ENCODE measurements around the gene SPEG.

DNA sequence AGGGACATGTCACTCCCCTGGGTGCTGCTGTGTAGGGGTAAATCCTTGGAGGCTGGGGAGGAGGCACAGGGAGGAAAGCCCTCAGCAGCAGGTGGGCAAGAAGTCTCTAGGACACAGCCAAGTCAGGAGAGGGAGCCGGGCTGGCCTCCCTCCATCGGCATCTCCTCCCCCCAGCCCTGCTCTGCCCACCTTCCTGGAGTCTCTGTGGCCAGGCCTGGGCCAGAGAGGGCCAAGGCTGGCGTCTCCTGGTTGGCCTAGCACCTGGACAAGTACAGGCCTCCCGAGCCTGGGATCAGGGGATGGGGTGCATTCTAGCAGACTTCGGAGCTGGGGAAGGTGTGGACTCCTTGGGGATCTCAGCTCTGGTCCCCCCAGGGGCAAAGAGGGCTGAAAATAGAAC lies 1.8 kb downstream of the SPEG start:
- TF ChIP-seq, protein P1, sequence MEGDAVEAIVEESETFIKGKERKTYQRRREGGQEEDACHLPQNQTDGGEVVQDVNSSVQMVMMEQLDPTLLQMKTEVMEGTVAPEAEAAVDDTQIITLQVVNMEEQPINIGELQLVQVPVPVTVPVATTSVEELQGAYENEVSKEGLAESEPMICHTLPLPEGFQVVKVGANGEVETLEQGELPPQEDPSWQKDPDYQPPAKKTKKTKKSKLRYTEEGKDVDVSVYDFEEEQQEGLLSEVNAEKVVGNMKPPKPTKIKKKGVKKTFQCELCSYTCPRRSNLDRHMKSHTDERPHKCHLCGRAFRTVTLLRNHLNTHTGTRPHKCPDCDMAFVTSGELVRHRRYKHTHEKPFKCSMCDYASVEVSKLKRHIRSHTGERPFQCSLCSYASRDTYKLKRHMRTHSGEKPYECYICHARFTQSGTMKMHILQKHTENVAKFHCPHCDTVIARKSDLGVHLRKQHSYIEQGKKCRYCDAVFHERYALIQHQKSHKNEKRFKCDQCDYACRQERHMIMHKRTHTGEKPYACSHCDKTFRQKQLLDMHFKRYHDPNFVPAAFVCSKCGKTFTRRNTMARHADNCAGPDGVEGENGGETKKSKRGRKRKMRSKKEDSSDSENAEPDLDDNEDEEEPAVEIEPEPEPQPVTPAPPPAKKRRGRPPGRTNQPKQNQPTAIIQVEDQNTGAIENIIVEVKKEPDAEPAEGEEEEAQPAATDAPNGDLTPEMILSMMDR (IDR thresholded peaks at IDR 0.05): no peak
- no peak for TF ChIP-seq POLR2A (IDR thresholded peaks at IDR 0.05)

All from body of pancreas (tissue), 4 donors.